GM21360 (cell line): ENCODE measurements around the gene INPP4B.

Experiments
- ATAC-seq: cut with Tn5 transposase; IDR thresholded peaks from one replicate; pipeline ENCODE4 v1.9.1; 2021; ENCODE audit warnings: mild to moderate bottlenecking, moderate library complexity; ENCODE audit not compliant: unreplicated experiment

Gene INPP4B

GRCh38 chr4:142743121-142743825, 102.8 kb downstream of the INPP4B start:
- no peak for ATAC-seq

- no peak for ATAC-seq
Observed at GRCh38 chr4:142741995-142742394, 104.1 kb downstream of the INPP4B start.

- ATAC-seq = no peak
Observed at GRCh38 chr4:142728233-142728632, 117.9 kb downstream of the INPP4B start.

GRCh38 chr4:142727149-142727548, 119.0 kb downstream of the INPP4B start:
- no peak for ATAC-seq

DNA sequence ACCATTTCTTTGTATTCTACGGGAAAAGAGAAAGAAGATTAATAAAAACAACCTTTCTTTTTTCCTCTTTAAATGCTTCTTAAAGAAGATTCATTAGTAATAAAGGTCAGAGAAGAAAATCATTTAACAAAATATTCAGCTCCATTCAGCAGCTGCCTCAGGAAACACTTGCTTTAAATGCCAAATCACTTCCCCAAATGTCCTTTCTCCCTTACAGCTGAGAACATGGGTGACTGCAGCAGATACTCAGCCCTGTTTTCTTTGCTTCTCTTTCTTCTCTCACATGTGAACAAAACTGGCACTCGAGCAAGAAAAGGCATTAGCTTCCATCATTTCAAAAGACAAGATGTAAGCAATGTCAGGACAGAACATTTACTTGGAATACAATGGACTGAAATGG, 120.2 kb downstream of the INPP4B start:
- ATAC-seq = no peak

GRCh38 chr4:142721187-142721586, 124.9 kb downstream of the INPP4B start:
- ATAC-seq = no peak

GRCh38 chr4:142719854-142720541, 126.1 kb downstream of the INPP4B start:
- no peak for ATAC-seq

DNA sequence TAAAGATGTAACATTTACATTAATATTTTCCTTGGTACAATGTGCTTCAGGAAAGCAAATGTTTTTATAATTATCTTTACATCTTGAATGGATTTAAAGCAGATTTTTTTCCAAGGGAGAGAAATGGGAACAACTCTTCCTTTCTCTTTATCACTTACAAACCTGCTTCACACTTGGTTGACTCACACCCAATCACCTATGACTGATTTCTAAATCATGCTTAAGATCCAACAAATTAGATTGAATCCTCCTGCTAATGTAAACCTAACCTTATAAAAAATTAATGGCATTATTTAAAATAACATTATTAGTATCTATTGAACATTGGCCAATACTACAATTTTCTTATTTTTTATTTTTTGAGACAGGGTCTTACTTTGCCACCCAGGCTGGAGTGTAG, 127.1 kb downstream of the INPP4B start:
- ATAC-seq = no peak

DNA sequence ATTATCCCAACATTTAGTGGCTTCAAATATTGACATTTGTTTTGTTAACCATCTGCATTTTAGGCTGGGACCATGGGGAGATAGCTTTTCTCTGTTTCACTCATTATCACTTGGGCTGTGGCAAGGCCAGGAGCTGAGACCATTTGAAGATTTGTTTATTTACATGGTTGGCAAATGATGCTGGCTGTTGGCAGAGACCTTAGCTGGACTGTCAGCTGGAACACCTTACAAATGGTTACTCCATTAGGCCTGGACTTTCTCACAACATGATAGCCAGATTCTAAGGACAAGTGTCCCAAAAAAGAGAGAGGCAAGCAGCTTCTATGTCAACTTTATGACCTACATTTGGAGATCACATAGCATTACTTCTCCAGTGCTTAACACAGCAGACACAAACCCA, 130.4 kb downstream of the INPP4B start:
- ATAC-seq = no peak

- no peak for ATAC-seq
Observed at GRCh38 chr4:142713282-142714030, 132.6 kb downstream of the INPP4B start.

GRCh38 chr4:142708231-142708630, 137.9 kb downstream of the INPP4B start:
- no peak for ATAC-seq

GRCh38 chr4:142707401-142707800, 138.7 kb downstream of the INPP4B start:
- no peak for ATAC-seq

DNA sequence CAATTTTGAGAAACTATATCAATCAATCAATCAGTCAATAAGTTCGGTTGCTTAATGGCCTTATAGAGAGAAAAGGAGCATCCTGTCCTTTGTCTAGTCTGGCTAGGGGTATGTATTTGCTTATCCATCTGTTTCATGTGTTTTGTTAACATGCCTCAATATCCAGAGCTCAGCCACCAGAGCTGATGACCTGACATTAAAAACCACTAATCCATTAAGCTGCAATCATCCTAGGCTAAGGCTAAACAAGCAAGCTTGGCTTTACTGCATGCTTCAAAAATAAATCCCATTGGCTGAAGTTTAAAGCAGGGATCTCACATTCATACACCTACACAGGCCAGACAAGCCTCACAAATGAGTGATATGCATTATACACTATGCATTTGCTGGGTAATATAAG, 139.7 kb downstream of the INPP4B start:
- ATAC-seq = no peak

- ATAC-seq = no peak
Observed at GRCh38 chr4:142705820-142706219, 140.3 kb downstream of the INPP4B start.

- no peak for ATAC-seq
Observed at GRCh38 chr4:142703694-142704309, 142.3 kb downstream of the INPP4B start.

GRCh38 chr4:142701017-142701416, 145.1 kb downstream of the INPP4B start:
- no peak for ATAC-seq

- no peak for ATAC-seq
Observed at GRCh38 chr4:142700531-142700930, 145.6 kb downstream of the INPP4B start.

- no peak for ATAC-seq
Observed at GRCh38 chr4:142698552-142698951, 147.5 kb downstream of the INPP4B start.

GRCh38 chr4:142697928-142698327, 148.2 kb downstream of the INPP4B start:
- no peak for ATAC-seq

DNA sequence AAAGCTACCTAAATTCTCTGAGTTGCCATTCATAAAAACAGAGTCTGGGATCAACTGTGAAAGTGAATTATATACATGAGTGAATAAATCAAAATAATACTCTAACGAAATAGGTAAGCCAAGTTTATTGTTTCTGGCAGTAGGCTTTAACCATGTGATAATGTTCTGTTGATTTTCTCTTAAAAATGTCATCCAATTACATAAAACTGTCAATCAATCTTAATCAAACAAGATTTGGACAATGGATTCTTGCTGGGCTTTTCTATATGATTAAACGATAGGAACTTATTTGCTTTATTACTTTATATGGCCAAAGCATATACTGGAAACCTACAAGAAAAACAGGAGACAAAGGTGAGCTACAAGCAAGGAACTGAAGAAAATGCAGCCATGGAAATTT, 148.8 kb downstream of the INPP4B start:
- no peak for ATAC-seq

DNA sequence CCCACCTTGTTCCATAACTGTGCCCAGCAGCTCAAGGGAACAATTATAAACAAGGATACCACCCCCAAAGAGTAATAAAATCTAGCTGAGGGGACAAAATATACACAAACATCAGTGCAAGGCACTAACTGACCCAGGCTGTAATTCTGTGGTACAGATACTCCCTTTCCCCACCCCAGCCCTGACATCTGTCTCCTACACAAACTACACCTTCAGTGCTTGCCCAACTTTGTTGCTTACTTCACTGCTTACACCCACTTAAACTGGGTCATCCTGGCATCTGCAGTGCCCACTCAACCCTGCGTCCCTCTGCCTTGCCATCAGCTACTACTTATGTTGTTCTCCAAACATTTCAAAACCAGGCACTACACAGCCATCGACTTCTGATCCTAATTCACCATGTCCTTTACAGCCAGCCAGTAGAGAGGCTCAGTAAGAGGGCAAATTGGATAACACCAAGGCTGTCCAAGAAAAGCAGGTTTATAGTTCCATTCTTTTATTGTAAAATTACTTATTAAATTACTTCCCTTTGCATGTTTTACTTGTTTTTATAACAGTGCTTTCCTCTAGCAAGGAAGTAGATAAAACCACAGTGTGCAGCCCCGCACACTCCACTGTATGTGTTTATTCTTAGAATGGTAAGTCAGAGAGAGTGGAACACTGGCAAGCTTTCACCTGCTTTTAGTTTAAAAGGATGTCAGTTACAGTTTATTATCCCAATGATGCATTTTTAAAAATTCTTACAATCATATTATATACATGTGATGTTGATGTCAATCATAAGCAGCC, 149.6 kb downstream of the INPP4B start:
- no peak for ATAC-seq
